T-helper 22 cell (primary cell): ENCODE data around the gene XXYLT1.
"Not testable (repeated sequence)": the region's sequence is repeated elsewhere in the genome, so short reads cannot be mapped to it uniquely, and the experiment has no call there.

Experiments used
- DNase-seq: peaks from one replicate; pipeline ENCODE4 v3.0.0-alpha.2; 2020; ENCODE audit warnings: low read depth

XXYLT1 gene

GRCh38 chr3:195270817-195271409 lies at the start of gene XXYLT1:
Gene XXYLT1, minus strand, starts transcription at chr3:195271159. Its CDS starts 101 bp downstream, at chr3:195271058.
- DNase-seq = peak; percentile 75

DNA sequence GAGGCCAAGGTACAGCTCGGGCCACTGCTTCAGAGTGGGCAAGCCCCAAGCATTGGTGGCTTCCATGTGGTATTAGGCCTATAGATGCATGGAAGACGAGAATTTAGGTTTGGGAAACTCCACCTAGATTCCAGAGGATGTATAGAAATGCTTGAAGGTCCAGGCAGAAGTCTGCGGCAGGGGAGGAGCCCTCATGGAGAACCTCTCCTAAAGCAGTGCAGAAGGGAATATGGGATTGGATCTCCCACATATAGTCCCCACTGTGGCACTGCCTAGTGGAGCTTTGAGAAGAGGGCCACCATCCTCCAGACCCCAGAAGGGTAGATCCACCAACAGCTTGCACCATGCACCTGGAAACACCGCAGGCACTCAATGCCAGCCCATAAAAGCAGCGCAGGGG lies 48.1 kb upstream of the XXYLT1 start:
- no peak for DNase-seq

DNA sequence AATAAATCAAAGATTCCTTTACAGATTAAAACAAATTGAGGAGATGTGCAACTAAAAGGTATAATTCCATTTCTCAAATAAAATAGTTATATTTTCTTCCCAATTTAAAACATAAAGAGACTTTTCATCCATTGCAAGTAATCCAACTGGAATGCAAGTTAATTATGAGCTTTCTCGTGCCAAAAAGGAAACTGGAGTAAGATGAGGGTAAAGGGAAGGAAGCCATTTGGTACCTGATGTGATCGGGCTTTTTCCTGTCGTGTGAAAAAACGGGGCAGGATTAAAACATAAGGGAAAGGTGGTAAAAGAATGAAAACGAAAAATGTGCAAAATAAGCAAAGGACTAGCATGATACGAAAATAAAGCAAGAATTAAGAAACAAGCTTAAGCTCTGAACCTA lies 41.8 kb upstream of the XXYLT1 start:
- no peak for DNase-seq

GRCh38 chr3:195307711-195308110 lies 36.8 kb upstream of the XXYLT1 start:
- no peak for DNase-seq

- DNase-seq = no peak
These were observed 35.4 kb upstream of the XXYLT1 start for GRCh38 chr3:195306369-195306768.

GRCh38 chr3:195302431-195302830 lies 31.5 kb upstream of the XXYLT1 start:
- DNase-seq = no peak

DNA sequence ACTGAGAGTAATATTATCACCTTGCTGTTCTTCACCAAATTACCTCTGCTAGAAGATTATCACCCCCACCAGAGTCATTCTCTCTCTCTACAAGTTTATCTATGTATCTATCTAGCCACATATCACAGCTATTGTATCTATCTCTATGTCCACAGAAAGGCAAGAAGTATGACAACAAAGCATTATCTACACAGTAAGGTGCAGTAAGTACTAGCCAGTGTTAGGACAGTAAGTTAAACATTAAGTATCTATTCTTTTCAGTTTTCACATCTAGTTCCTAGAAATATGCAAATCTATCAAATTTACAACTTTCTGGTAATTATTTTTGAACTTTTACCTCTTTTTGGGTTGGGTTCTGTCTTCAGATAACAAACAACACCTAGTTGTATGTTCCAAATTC lies 26.5 kb upstream of the XXYLT1 start:
- DNase-seq = no peak

DNA sequence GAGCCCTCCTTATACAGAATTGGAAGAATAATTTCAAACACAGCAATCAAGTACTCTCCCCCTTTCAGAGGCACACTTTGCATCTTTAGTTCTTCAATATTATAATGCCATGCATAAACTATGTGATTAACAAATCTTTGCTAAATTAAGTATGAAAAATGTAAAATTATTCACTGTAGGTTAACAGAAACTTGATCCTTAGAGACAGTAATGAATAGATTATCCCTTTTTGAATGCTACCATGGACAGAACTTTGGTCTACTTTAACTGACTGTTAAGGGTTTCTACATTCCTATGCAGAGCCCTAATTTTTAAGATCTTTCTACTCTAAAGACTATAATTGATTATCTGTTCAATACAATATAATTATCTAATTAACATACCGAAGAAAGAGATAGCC lies 25.7 kb upstream of the XXYLT1 start:
- no peak for DNase-seq

- DNase-seq = no peak
These were observed 20.2 kb upstream of the XXYLT1 start for GRCh38 chr3:195291121-195291520.

- DNase-seq = not testable (repeated sequence)
These were observed 19.7 kb upstream of the XXYLT1 start for GRCh38 chr3:195290643-195291042.

- DNase-seq = no peak
These were observed 15.3 kb upstream of the XXYLT1 start for GRCh38 chr3:195286115-195286872.

- no peak for DNase-seq
These were observed 14.4 kb upstream of the XXYLT1 start for GRCh38 chr3:195285372-195285771.

- DNase-seq = no peak
These were observed 13.9 kb upstream of the XXYLT1 start for GRCh38 chr3:195284842-195285241.

DNA sequence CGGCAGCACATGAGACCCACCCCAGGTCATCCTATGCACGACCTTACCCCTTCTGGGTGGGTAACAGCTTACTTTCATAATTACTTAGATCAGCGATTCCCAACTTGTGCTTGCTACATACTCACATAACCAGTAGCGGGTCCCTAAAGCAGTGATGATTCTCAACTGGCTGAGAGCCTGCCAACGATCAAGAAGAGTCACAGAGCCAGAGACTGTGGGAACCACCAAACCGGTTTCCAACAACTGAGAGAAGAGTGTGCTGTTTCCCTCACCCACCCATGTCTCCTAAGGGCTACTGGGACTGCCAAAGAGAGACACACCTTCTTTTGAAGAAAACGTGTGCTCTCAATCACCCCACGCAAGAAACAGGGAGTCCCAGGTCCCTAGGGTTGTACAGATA lies 12.0 kb upstream of the XXYLT1 start:
- no peak for DNase-seq

GRCh38 chr3:195274259-195274966 lies 3.5 kb upstream of the XXYLT1 start:
- no peak for DNase-seq

- DNase-seq = peak; percentile 67
These were observed 668 bp upstream of the XXYLT1 start for GRCh38 chr3:195271410-195272243.

- DNase-seq = no peak
These were observed 711 bp downstream of the XXYLT1 start for GRCh38 chr3:195270079-195270816.

DNA sequence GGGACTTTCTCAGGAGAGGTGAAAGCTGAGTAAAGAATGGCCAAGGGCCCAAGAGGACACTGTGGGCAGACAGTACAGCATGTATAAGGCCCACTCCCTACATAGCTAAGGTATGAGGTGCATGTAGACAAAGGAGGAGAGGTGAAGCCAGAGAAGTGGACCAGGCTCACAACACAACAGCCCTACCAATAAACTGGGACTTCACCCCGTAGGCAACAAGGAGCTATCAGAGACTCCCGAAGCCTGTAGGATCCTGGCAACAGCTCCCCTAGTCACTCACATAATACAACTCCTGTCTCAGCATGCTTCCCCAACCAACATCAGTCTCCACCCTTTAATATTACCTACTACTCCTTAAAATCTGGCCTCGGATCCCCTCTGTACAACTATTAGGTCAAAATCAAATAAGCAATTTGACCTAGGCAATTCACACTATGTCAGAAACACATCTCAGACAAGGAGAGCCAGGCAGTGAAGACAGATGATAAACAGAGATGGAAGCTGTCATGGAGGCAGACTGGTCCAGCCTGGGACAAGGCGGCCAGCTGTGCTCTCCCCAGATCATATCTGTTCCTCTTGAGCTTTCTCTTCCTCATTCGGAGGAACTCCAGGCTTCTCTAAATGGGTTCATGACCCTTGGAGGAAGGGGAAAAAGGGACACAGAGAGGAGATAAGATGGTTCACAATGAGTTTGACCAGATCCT lies 1.4 kb downstream of the XXYLT1 start:
- DNase-seq = no peak

- DNase-seq = no peak
These were observed 2.2 kb downstream of the XXYLT1 start for GRCh38 chr3:195268576-195269309.

GRCh38 chr3:195267096-195267495 lies 3.9 kb downstream of the XXYLT1 start:
- DNase-seq = no peak
